ENCODE data around the gene CD209. TPM values are rescaled to one million over a fixed set of nuclear protein-coding genes. Genes with fewer than 3 reads are reported as not detected.

CD209 gene
- total RNA-seq, 4 donors from 2014 or later = 4.0 to 13.1 (median 8.4) TPM

DNA sequence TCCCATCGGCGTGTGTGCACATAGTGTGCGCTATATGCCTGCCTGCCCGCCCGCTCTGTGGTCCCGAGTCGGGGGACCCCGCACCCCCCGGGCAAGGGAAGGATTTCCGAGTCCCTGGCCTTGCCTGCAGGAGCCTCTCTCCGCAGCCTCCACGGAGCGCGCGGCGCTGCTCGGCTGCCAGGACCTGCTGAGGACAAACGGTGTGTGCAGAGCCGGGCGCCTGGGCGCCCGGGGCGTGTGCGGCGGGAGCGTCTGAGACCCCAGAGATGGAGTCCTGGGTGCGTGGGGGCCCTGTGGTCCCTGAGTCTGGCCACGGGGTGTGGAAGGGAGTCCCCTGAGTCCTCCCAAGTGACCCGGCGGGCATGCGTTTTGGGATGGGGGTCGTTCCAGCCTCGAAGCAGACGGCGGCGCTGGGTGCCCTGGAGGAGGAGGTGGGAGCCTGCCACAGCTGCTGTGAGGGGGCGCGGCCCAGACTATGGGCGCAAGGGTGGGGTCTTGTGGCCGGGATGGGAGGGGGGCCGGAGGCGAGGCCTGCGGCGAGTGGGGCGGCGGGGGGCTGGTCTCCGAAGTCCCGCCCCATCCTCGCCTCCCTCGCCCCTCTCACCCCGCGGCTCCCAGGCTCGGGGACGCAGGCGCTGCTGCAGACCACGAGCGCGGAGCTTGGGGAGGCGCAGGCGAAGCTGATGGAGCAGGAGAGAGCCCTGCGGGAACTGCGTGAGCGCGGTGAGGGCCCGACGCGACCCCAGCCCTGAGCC is 41.0 kb upstream of the CD209 start:
- H3K9me3 ChIP-seq = peaks cover 0 to 6% (median 0%) of the 10 kb centered on the region in 4 donors
- DNase-seq (ENCODE audit: extremely low spot score) = no peak
- no peaks in the 10 kb centered on the region for H3K36me3 ChIP-seq
- intact Hi-C loops (cut with DNase I) = no loop called here
- no peak for TF ChIP-seq POLR2A (IDR thresholded peaks at IDR 0.05; ENCODE audit: low read depth)
- TF ChIP-seq, protein P1, sequence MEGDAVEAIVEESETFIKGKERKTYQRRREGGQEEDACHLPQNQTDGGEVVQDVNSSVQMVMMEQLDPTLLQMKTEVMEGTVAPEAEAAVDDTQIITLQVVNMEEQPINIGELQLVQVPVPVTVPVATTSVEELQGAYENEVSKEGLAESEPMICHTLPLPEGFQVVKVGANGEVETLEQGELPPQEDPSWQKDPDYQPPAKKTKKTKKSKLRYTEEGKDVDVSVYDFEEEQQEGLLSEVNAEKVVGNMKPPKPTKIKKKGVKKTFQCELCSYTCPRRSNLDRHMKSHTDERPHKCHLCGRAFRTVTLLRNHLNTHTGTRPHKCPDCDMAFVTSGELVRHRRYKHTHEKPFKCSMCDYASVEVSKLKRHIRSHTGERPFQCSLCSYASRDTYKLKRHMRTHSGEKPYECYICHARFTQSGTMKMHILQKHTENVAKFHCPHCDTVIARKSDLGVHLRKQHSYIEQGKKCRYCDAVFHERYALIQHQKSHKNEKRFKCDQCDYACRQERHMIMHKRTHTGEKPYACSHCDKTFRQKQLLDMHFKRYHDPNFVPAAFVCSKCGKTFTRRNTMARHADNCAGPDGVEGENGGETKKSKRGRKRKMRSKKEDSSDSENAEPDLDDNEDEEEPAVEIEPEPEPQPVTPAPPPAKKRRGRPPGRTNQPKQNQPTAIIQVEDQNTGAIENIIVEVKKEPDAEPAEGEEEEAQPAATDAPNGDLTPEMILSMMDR (IDR thresholded peaks at IDR 0.05) = no peak
- no peak for TF ChIP-seq EP300 (IDR thresholded peaks at IDR 0.05)
- no peak overlapping the region for H3K27ac ChIP-seq (replicated peaks in 1 of 4)
- H3K4me3 ChIP-seq = peak overlapping the region; percentile 16 to 36 (median 22)
- H3K4me1 ChIP-seq = peaks cover 0 to 16% (median 7%) of the 10 kb centered on the region in 4 donors
- peaks cover 4 to 84% (median 25%) of the 10 kb centered on the region in 4 donors for H3K27me3 ChIP-seq
- WGBS = 3% methylated on average over 19 of the region's 67 CpGs

DNA sequence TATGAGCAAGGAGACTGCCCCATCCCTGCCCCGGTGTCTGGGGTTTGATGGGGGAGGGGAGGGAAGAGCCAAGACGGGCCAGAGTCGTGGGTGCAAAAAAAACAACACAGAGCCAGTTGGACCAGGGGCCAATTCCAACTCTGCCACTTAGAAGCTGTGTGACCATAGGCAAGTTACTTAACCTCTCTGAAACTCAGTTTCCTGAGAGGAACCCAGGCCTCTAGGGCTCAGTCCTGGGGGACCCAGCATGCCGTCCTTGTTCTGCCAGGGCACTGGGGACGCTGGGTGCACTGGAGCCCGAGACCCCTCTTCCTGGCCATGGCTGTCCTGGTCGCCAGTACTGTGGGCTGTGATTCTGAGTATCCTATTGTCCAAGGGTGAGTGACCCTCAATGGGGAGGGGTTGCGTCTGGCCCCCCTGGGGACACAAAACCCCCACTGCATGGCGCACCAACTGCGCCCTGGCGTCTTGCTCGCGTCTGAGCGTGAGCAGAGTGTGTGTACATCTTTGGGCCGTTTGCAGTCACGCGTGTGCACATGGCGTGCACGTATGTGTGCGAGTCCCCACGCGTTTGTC is 40.4 kb upstream of the CD209 start:
- no peak for DNase-seq (ENCODE audit: extremely low spot score)
- Histone ChIP-seq H3K27ac (replicated peaks in 1 of 4) (no peak overlapping the region), H3K4me3 (peak overlapping the region; percentile 16 to 36 (median 22)), H3K27me3 (peaks cover 4 to 91% (median 25%) of the 10 kb centered on the region in 4 donors), H3K36me3 (no peaks in the 10 kb centered on the region), H3K4me1 (peaks cover 0 to 16% (median 7%) of the 10 kb centered on the region in 4 donors), H3K9me3 (peaks cover 0 to 6% (median 0%) of the 10 kb centered on the region in 4 donors)
- no peak for TF ChIP-seq POLR2A (IDR thresholded peaks at IDR 0.05; ENCODE audit: low read depth)
- TF ChIP-seq EP300 (IDR thresholded peaks at IDR 0.05) = no peak
- TF ChIP-seq, protein P1 (IDR thresholded peaks at IDR 0.05) = no peak
- TF ChIP-seq POLR2AphosphoS5 (IDR thresholded peaks at IDR 0.05) = no peak
- intact Hi-C loops (cut with DNase I) = no loop called here
- WGBS = 10% methylated on average over 9 of the region's 22 CpGs

DNA sequence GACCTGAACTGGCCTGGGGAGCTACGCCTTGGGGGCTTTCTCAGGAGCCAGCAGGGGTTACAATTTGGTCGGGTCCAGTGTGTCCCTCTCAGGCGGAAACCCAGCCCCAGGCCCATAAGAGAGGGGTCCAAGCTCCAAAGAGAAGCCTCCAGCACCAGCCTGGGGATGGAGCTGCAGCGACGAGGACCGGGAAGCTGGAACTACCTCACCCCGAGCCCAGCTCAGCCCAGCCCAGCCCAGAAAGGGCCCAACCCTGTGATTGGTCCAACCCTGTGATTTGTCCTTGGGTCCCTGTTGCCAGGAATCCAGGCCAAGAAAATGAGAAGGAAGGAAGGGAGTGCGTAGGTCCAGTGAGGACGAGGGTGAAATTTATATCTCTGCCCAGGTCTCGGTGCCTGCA is 39.8 kb upstream of the CD209 start:
- H3K4me1 ChIP-seq = peaks cover 0 to 16% (median 7%) of the 10 kb centered on the region in 4 donors
- intact Hi-C loops (cut with DNase I) = no loop called here
- peaks cover 4 to 95% (median 25%) of the 10 kb centered on the region in 4 donors for H3K27me3 ChIP-seq
- H3K27ac ChIP-seq (replicated peaks in 1 of 4) = no peak overlapping the region
- H3K4me3 ChIP-seq = peak overlapping the region; percentile 16 to 36 (median 22)
- TF ChIP-seq POLR2AphosphoS5 (IDR thresholded peaks at IDR 0.05) (peak in 1 of 2 donors; percentile 26), POLR2A (IDR thresholded peaks at IDR 0.05; ENCODE audit: low read depth) (no peak)
- TF ChIP-seq, protein P1 (IDR thresholded peaks at IDR 0.05) = no peak
- 15% methylated on average over 7 of the region's 10 CpGs for WGBS
- no peaks in the 10 kb centered on the region for H3K36me3 ChIP-seq
- peaks cover 0 to 6% (median 0%) of the 10 kb centered on the region in 4 donors for H3K9me3 ChIP-seq
- DNase-seq (ENCODE audit: extremely low spot score) = no peak

DNA sequence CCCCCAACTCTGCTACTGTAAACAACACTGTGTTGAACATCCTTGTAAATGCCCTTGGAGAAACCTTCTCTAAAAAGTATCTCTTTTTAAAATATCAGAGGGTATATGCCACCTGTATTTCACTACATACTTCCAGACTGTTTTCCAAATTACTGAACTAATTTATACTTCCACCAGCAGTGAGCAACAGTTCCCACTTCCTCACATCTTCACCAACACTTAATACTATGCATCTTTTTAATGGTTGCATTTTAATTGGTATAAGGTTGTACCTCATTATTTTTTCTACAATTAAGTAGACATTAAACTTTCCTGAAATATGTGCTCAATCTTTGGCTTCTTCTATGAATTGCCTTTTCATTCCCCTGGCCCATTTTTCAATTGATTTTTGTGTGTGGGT is 37.5 kb upstream of the CD209 start:
- intact Hi-C loops (cut with DNase I) = no loop called here

DNA sequence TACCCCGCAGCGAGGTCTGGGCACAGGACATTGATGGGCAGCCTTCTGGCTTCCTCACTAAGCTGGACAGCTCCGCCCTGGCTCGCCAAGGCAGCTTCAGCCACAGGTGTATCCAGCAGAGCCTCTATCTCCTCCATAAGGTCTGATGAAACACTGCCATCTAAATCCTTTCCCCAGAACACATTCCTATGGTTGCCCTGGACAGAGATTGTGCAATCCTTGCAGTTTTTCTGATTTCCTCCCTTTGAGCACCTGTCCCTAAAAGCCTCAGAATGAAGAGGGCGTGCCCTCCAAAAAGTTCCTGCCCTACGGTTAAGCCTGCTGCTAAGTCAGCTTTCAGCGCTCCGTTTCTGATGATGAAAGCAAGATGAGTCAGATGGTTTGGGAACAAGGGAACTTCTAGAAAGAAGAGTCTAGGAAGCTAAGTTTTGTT is 36.7 kb upstream of the CD209 start:
- 17% methylated on average over 8 of the region's 8 CpGs for WGBS
- DNase-seq (ENCODE audit: extremely low spot score) = no peak
- no peak for TF ChIP-seq EP300 (IDR thresholded peaks at IDR 0.05)
- TF ChIP-seq, protein P1 (IDR thresholded peaks at IDR 0.05) = no peak
- no peak for TF ChIP-seq POLR2A (IDR thresholded peaks at IDR 0.05; ENCODE audit: low read depth)
- TF ChIP-seq POLR2AphosphoS5 (IDR thresholded peaks at IDR 0.05) = no peak

More for the DNA sequence above, 37.5 kb upstream of the CD209 start:
- Histone ChIP-seq H3K9me3 (peaks cover 0 to 6% (median 0%) of the 10 kb centered on the region in 4 donors), H3K27ac (replicated peaks in 1 of 4) (no peak overlapping the region), H3K4me3 (no peak overlapping the region), H3K4me1 (peaks cover 0 to 16% (median 7%) of the 10 kb centered on the region in 4 donors), H3K27me3 (peaks cover 4 to 95% (median 25%) of the 10 kb centered on the region in 4 donors), H3K36me3 (no peaks in the 10 kb centered on the region)
- TF ChIP-seq POLR2AphosphoS5 (IDR thresholded peaks at IDR 0.05) (no peak), POLR2A (IDR thresholded peaks at IDR 0.05; ENCODE audit: low read depth) (no peak), EP300 (IDR thresholded peaks at IDR 0.05) (no peak)
- DNase-seq (ENCODE audit: extremely low spot score) = no peak

More for the DNA sequence above, 36.7 kb upstream of the CD209 start:
- Histone ChIP-seq H3K27ac (replicated peaks in 1 of 4) (no peak overlapping the region), H3K36me3 (no peaks in the 10 kb centered on the region), H3K4me1 (peaks cover 0 to 9% (median 4%) of the 10 kb centered on the region in 4 donors), H3K4me3 (no peak overlapping the region), H3K27me3 (peaks cover 0 to 92% (median 17%) of the 10 kb centered on the region in 4 donors), H3K9me3 (peaks cover 0 to 6% (median 0%) of the 10 kb centered on the region in 4 donors)
- intact Hi-C loops (cut with DNase I) = no loop called here
